Karpas-422 (cell line): ENCODE results near the gene MYMK. TPM values are rescaled to one million over a fixed set of nuclear protein-coding genes. Genes with fewer than 3 reads are reported as not detected.

Source experiments
- DNase-seq: peaks from one replicate; pipeline ENCODE4 v3.0.0-alpha.2; 2015
- H2AFZ ChIP-seq: fragments of 200-600 bp; sonication (generic); 2 replicates; pipeline ENCODE4 v1.6.1; 2014; ENCODE audit warnings: antibody characterized with exemption, low read length, mixed read lengths
- H3K27ac ChIP-seq: fragments of 200-600 bp; sonication (generic); 2 replicates; pipeline ENCODE4 v1.5.1; 2014; ENCODE audit warnings: mild to moderate bottlenecking, low read length, moderate library complexity
- H3K27me3 ChIP-seq: fragments of 200-600 bp; sonication (generic); 2 replicates; pipeline ENCODE4 v1.6.1; 2014; ENCODE audit warnings: low read length, mixed read lengths
- H3K36me3 ChIP-seq: fragments of 200-600 bp; sonication (generic); 2 replicates; pipeline ENCODE4 v1.6.1; 2014; ENCODE audit warnings: low read length, mixed read lengths; ENCODE audit not compliant: insufficient read depth
- H3K4me1 ChIP-seq: fragments of 200-600 bp; sonication (generic); 2 replicates; pipeline ENCODE4 v1.6.1; 2014; ENCODE audit warnings: mild to moderate bottlenecking, low read length, mixed read lengths
- H3K4me2 ChIP-seq: fragments of 200-600 bp; sonication (generic); 2 replicates; pipeline ENCODE4 v1.6.1; 2014; ENCODE audit warnings: low read length, low read depth, mild to moderate bottlenecking; ENCODE audit not compliant: poor library complexity, severe bottlenecking
- H3K4me3 ChIP-seq: fragments of 200-600 bp; sonication (generic); 2 replicates; pipeline ENCODE4 v1.5.1; 2014; ENCODE audit warnings: mild to moderate bottlenecking, antibody characterized with exemption, low read length, mixed read lengths
- H3K79me2 ChIP-seq: fragments of 200-600 bp; sonication (generic); 2 replicates; pipeline ENCODE4 v1.6.1; 2014; ENCODE audit warnings: mild to moderate bottlenecking, low read length, mixed read lengths
- H3K9ac ChIP-seq: fragments of 200-600 bp; sonication (generic); 2 replicates; pipeline ENCODE4 v1.6.0; 2014; ENCODE audit warnings: low read length
- H3K9me2 ChIP-seq: fragments of 200-600 bp; sonication (generic), shearing (Covaris generic); replicated peaks from 2 replicates; pipeline ENCODE4 v1.6.0; 2014; ENCODE audit warnings: mild to moderate bottlenecking, low read length, moderate library complexity; ENCODE audit not compliant: insufficient read depth
- H3K9me3 ChIP-seq: fragments of 300-700, 200-600 bp; sonication (generic); 2 replicates; pipeline ENCODE4 v1.6.1; 2014; ENCODE audit warnings: low read length, mixed read lengths
- H4K20me1 ChIP-seq: fragments of 200-600 bp; sonication (generic); 2 replicates; pipeline ENCODE4 v1.6.1; 2014; ENCODE audit warnings: mild to moderate bottlenecking, antibody characterized with exemption, low read length, low read depth; ENCODE audit not compliant: insufficient read depth
- total RNA-seq: library from RNA; depleted of rRNA; stranded (reverse); fragments of >200 nt; shearing (Covaris generic); gene quantifications from 2 replicates; pipeline ENCODE4 v1.2.3, GENCODE V29; 2014; ENCODE audit warnings: low replicate concordance

The MYMK gene
- total RNA-seq, 1 experiment from 2014 or later = not detected

DNA sequence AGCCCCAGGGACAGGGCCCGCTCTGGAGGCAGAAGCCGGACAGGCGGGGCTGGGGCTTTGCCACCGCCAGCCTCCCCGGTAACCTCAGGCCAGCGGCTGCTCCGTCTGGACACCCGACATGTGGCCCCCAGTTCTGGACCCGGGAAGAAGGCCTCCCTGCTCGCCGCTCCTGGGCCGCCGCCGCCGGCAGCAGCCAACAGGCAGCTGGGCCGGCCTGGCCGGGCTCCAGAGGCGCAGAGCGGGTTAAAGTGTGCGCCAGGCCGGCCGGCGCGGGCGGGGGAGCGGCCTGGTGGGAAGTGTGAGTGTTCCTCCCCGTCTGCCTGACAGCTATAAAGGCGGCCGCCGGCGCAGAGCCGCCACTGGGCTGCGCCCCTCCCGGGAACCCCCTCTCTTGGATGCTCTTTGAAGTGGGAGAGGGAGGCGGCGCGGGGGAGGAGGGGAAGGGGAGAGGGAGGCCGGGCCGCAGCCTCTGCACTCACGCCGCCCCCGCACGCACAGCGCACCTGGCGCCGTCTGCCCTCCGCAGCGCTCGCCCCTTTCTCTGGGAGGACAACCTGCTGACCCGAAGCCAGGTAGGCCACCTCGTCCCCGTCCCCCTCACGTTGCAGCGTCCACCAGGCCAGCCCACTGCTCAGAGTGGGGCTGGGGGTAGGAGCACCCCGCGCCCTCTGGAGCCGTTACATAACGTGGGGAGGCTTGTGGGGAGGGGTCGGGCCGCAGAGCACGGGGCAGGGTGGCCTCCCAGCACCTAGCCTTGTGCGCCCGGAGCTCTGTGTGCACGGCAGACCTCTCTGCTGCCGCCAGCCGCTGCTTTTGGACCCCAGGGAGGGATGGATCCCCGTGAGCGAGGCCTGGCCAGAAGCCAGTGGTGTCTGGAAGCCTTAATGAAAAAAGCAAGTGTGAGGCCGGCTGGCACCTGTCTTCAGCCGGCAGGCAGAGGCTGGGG lies 9.9 kb upstream of the MYMK start, which contains the start of gene ADAMTSL2:
ADAMTSL2 (plus strand) TSS at position 359 of the 946 bp plus-strand sequence. CDS start 2,009 bp downstream, outside the sequence.
- H3K4me3 ChIP-seq = no peak within 1 kb of the TSS
- no peaks in the 10 kb centered on the region for H3K79me2 ChIP-seq
- DNase-seq = no peak
- no peak within 1 kb of the TSS for H3K4me2 ChIP-seq
- no peaks in the 10 kb centered on the region for H3K9me2 ChIP-seq
- H3K27me3 ChIP-seq = no peaks in the 10 kb centered on the region
- no peak within 1 kb of the TSS for H2AFZ ChIP-seq
- H3K27ac ChIP-seq = no peak within 1 kb of the TSS
- no peaks in the 10 kb centered on the region for H3K36me3 ChIP-seq
- H3K9me3 ChIP-seq = no peaks in the 10 kb centered on the region
- H4K20me1 ChIP-seq = no peaks in the 10 kb centered on the region
- H3K4me1 ChIP-seq = no peaks in the 10 kb centered on the region
- H3K9ac ChIP-seq = no peak within 1 kb of the TSS

DNA sequence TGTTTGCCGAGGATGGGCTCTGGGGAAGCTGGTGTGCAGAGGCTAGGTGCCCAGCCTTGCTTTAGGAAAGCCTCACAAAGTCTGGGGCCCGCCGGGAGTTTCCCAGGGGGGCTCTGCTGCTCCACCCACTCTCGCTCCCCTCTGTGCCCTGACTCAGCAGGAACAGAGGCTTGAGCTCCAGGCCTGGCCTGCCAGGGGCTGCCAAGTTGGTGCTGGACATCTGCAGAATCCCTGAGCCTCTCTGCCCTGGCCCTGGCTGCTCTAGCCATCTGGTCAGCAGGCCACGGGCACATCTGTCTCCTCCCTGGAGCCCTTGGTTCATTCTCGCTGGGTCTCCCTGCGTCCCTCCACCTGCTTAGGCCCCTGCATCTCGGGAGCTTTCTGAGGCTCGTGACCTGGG lies 9.1 kb upstream of the MYMK start:
- no peak overlapping the region for H2AFZ ChIP-seq
- H3K27ac ChIP-seq = no peak overlapping the region
- H3K9ac ChIP-seq = no peak overlapping the region
- H3K4me2 ChIP-seq = no peak overlapping the region
- no peaks in the 10 kb centered on the region for H3K79me2 ChIP-seq
- H3K36me3 ChIP-seq = no peaks in the 10 kb centered on the region
- H3K9me2 ChIP-seq = no peaks in the 10 kb centered on the region
- no peak overlapping the region for H3K4me3 ChIP-seq
- H4K20me1 ChIP-seq = no peaks in the 10 kb centered on the region
- no peaks in the 10 kb centered on the region for H3K4me1 ChIP-seq
- no peaks in the 10 kb centered on the region for H3K9me3 ChIP-seq
- no peaks in the 10 kb centered on the region for H3K27me3 ChIP-seq
- no peak for DNase-seq

DNA sequence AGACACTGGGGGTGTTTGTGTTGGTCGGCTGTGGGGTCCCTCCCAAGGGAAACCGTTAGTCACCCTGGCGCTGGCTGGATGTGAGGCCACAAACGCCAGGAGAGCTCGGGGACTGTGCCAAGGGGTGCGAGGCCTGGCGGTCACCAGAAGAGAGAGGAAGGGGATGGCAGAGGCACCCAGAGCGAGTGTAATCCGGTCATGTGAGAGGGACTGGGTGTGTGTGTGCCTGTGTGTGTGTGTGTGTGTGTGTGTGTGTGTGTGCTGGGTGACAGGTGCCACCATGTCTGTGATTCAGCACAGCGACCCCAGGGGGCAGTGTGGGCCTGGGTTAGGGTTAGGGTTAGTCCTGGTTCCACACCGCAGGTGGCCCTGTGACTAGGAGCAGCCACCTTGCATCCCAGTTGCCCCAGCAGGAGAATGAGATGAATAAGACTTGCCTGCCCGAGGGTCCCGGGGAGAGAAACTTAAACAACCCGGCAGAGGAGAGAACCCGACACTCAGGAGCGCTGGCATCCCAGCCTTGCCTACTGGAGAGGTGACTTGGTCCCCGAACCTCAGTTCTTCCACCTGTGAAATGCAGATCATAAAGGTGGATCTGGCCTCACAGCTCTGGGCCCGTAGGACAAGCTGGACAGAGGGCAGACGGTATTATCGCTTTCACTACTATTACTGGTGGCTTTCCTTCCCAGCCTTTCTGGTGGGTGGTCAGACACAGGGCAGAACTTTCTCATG lies 8.3 kb upstream of the MYMK start:
- no peaks in the 10 kb centered on the region for H3K79me2 ChIP-seq
- no peaks in the 10 kb centered on the region for H3K36me3 ChIP-seq
- H3K4me1 ChIP-seq = no peaks in the 10 kb centered on the region
- no peak overlapping the region for H3K4me3 ChIP-seq
- no peaks in the 10 kb centered on the region for H4K20me1 ChIP-seq
- H3K4me2 ChIP-seq = no peak overlapping the region
- peak; percentile 92 for DNase-seq
- no peaks in the 10 kb centered on the region for H3K9me2 ChIP-seq
- H3K9ac ChIP-seq = no peak overlapping the region
- no peak overlapping the region for H3K27ac ChIP-seq
- H3K9me3 ChIP-seq = no peaks in the 10 kb centered on the region
- no peaks in the 10 kb centered on the region for H3K27me3 ChIP-seq
- no peak overlapping the region for H2AFZ ChIP-seq

DNA sequence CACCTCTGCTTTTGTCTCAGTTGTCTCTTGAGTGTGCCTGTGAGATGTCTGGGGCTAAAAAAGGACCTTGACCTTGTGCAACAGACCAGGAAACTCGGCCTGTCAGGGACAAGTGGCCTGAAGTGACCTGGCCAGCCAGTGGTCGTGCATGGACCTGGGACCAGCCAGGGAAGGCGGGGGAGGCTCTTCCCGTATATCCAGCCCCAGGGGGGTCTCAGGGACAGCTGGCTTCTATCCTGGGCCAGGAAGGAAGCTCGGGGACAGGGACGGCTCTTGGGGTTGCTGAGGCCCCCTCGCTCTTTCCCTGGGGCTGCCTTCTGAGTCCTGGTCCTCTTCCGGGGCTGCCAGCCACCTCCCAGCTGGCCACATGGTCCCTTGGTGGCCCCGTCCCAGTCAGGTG lies 6.5 kb upstream of the MYMK start:
- Histone ChIP-seq H3K4me2 (no peak overlapping the region), H3K79me2 (no peaks in the 10 kb centered on the region), H3K36me3 (no peaks in the 10 kb centered on the region), H3K9ac (no peak overlapping the region), H3K27me3 (no peaks in the 10 kb centered on the region), H3K9me3 (no peaks in the 10 kb centered on the region), H3K4me3 (no peak overlapping the region), H4K20me1 (no peaks in the 10 kb centered on the region), H3K27ac (no peak overlapping the region), H3K9me2 (no peaks in the 10 kb centered on the region), H2AFZ (no peak overlapping the region), H3K4me1 (no peaks in the 10 kb centered on the region)
- DNase-seq = no peak

DNA sequence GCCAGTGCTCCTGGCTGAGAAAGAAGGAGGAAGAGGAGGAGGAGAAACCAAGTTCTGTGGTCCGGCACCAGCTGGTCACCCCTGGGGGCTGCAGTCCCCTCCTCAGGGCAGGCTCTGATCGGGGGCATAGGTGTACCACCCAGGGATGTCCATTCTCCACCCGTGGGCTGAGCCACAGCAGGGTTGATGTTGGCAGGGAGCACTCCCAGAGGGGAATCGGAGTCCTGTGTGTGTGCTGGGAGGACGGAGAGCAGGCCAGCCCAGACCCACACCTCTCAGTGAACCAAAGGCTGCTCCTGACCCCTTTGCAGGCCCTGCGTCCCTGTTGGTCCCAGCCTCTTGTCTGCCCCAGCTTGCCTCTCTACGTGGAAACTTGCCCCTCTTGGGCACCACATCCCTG lies 5.1 kb upstream of the MYMK start:
- Histone ChIP-seq H3K27me3 (no peaks in the 10 kb centered on the region), H3K4me3 (no peak overlapping the region), H3K9me2 (no peaks in the 10 kb centered on the region), H4K20me1 (no peaks in the 10 kb centered on the region), H3K36me3 (no peaks in the 10 kb centered on the region), H3K27ac (no peak overlapping the region), H3K9ac (no peak overlapping the region), H3K4me2 (no peak overlapping the region), H3K4me1 (no peaks in the 10 kb centered on the region), H2AFZ (no peak overlapping the region), H3K9me3 (no peaks in the 10 kb centered on the region), H3K79me2 (no peaks in the 10 kb centered on the region)
- no peak for DNase-seq

DNA sequence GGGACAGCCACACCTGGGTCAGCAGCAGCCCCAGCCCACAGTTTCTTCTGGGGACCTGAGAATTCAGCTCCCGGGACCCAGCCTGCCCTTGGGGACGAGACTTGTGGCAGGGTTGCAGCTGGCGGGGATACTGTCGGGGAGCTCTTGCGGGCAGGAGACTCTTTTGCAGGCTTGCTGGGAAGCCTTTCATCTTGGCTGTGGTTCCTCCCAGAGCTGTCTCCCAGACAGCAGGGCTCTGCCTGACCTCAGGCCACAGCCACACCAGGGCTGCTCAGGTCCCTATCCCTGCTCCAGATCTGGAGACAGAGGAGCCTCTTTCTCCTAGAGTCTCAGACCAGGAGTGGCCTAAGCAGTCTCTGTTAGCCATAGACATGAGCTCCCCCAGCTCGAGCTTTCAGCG lies 4.7 kb upstream of the MYMK start:
- DNase-seq = no peak
- Histone ChIP-seq H4K20me1 (no peaks in the 10 kb centered on the region), H3K79me2 (no peaks in the 10 kb centered on the region), H3K9me3 (no peaks in the 10 kb centered on the region), H3K36me3 (no peaks in the 10 kb centered on the region), H3K4me3 (no peak overlapping the region), H3K4me2 (no peak overlapping the region), H3K27me3 (no peaks in the 10 kb centered on the region), H3K4me1 (no peaks in the 10 kb centered on the region), H3K9me2 (no peaks in the 10 kb centered on the region), H3K27ac (no peak overlapping the region), H3K9ac (no peak overlapping the region), H2AFZ (no peak overlapping the region)

DNA sequence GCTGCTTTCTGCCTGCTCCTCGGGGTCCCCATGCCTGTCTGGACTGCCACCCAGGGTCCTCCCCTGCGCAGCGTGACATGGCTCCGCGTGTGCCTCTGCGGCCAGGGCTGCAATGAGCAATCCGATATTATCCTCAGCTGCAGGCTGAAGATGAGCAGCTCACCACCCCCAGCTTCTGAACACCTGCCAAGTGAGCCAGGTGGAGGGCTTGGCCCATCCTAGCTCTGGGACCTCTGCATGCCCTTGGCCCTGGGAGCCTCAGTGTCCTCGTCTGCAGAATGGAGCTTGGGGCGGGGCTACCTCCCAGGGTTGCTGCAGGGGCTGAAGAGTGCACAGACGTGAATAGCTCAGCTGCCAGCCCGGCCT lies 4.1 kb upstream of the MYMK start:
- no peaks in the 10 kb centered on the region for H4K20me1 ChIP-seq
- no peaks in the 10 kb centered on the region for H3K27me3 ChIP-seq
- no peak overlapping the region for H3K4me2 ChIP-seq
- no peak overlapping the region for H3K4me3 ChIP-seq
- H3K9me2 ChIP-seq = no peaks in the 10 kb centered on the region
- no peaks in the 10 kb centered on the region for H3K79me2 ChIP-seq
- H3K27ac ChIP-seq = no peak overlapping the region
- no peak overlapping the region for H2AFZ ChIP-seq
- no peaks in the 10 kb centered on the region for H3K4me1 ChIP-seq
- DNase-seq = no peak
- H3K9ac ChIP-seq = no peak overlapping the region
- no peaks in the 10 kb centered on the region for H3K36me3 ChIP-seq
- H3K9me3 ChIP-seq = no peaks in the 10 kb centered on the region
